GM12875 (cell line): ENCODE data around the gene KCNMB3.
"Not testable (repeated sequence)": the region's sequence is repeated elsewhere in the genome, so short reads cannot be mapped to it uniquely, and the experiment has no call there.

ENCODE experiments used
- H3K4me3 ChIP-seq: one replicate; pipeline ENCODE4 v1.5.1; 2011; ENCODE audit warnings: low read depth, low read length, control low read depth
- CTCF ChIP-seq: IDR thresholded peaks from 2 replicates; pipeline ENCODE4 v1.5.1; 2011; ENCODE audit warnings: low read depth, mild to moderate bottlenecking, control low read depth, inconsistent platforms, low read length, moderate library complexity, borderline replicate concordance; ENCODE audit not compliant: insufficient read depth

Gene KCNMB3

GRCh38 chr3:179264449-179264848 lies 13.5 kb upstream of the KCNMB3 start:
- H3K4me3 ChIP-seq: no peak overlapping the region
- no peak for TF ChIP-seq CTCF

GRCh38 chr3:179263134-179263533 lies 12.2 kb upstream of the KCNMB3 start:
- no peak overlapping the region for H3K4me3 ChIP-seq
- no peak for TF ChIP-seq CTCF

GRCh38 chr3:179260949-179261765 lies 10.2 kb upstream of the KCNMB3 start:
- no peak for TF ChIP-seq CTCF
- peak overlapping the region; percentile 61 for H3K4me3 ChIP-seq

GRCh38 chr3:179259959-179260756 lies 9.2 kb upstream of the KCNMB3 start:
- not testable (repeated sequence) for H3K4me3 ChIP-seq

- no peak for TF ChIP-seq CTCF
These were observed 7.9 kb upstream of the KCNMB3 start for GRCh38 chr3:179258820-179259219.

GRCh38 chr3:179257742-179258141 lies 6.8 kb upstream of the KCNMB3 start:
- H3K4me3 ChIP-seq: not testable (repeated sequence)

More at GRCh38 chr3:179258820-179259219, 7.9 kb upstream of the KCNMB3 start:
- H3K4me3 ChIP-seq: peak overlapping the region; percentile 10

- H3K4me3 ChIP-seq: no peak overlapping the region
- TF ChIP-seq CTCF: no peak
These were observed 5.9 kb upstream of the KCNMB3 start for GRCh38 chr3:179256813-179257212.

- TF ChIP-seq CTCF: no peak
- H3K4me3 ChIP-seq: no peak overlapping the region
These were observed 3.5 kb downstream of the KCNMB3 start for GRCh38 chr3:179247289-179248015.
